HG02763 (cell line): Measurements from ENCODE around the gene RNF17.

Experiments used
- ATAC-seq: cut with Tn5 transposase; IDR thresholded peaks from one replicate; pipeline ENCODE4 v1.9.1; 2021; ENCODE audit warnings: mild to moderate bottlenecking, moderate library complexity; ENCODE audit not compliant: unreplicated experiment

Gene RNF17

DNA sequence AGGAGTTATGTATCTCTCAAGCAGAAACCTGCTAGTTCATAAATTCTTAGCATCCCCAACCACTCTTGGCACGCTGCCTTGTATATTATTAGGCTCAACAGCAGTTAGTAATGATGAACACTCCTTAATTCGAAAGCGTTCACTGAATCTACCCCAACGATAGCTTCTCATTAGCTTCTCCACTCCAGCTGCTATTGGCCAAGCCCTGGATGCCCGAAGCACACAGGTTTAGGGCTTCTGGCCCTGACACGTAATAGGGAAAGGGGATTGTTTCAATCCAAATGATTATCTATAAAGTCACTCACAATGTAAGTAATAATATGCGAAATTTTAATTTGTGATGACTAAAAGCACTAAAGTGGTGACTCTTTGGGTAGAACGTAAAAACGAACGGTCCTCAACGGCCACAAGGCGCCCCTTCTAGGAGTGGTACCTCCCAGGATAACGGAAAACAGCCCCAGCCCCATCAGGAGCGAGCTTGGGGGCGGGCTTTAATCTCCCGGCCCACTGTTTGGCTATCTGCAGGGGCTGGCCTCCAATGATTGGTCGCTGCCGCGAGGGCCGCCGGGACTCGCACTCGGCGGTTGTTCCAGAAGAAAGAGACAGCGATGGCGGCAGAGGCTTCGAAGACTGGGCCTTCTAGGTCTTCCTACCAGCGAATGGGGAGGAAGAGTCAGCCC is at the start of gene RNF17:
RNF17 (plus strand) TSS at position 574 of the 680 bp plus-strand sequence; CDS start at position 609, 35 bp downstream.
- ATAC-seq: no peak

- ATAC-seq: no peak
Measured at GRCh38 chr13:24716011-24716410, 48.0 kb upstream of the RNF17 start.

- ATAC-seq: no peak
Measured at GRCh38 chr13:24716446-24716845, 47.5 kb upstream of the RNF17 start.

- no peak for ATAC-seq
Measured at GRCh38 chr13:24717217-24717616, 46.8 kb upstream of the RNF17 start.

DNA sequence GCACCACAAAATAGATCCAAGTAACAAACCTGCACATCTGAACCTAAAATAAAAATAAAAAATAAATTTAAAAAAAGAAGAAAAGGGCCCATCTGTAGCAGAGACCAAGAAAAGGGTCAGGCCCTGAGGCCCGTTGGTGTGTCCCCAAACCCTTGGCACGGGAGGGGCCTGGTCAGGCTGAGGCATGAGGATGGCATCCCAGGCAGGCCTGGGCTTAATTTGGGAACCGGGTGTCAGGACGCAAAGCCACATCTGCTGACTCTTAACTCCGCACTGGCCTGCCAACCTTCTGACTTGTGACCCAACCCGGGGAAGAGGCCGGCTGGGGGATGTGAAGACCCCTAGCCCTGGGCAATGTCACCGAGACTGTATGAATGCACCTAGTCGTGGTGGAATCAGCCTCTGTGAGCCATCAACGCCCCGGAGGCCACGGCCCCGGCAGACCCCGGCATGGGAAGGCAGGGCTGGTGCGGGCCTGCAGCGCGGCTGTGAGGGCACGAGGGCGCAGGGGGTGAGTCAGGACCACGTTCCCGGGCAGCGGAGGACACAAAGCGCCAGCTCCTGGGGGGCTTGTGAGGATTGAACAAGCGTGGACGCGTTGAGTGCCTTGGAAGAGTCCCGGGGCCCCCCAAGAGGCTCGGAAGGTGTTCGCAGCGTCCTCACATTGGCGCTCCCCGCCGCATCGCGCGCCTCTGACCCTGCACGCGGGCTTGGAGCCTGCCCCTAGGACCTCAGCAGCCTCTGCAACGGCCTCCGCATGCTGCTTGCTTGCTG is 45.6 kb upstream of the RNF17 start:
- ATAC-seq: no peak

DNA sequence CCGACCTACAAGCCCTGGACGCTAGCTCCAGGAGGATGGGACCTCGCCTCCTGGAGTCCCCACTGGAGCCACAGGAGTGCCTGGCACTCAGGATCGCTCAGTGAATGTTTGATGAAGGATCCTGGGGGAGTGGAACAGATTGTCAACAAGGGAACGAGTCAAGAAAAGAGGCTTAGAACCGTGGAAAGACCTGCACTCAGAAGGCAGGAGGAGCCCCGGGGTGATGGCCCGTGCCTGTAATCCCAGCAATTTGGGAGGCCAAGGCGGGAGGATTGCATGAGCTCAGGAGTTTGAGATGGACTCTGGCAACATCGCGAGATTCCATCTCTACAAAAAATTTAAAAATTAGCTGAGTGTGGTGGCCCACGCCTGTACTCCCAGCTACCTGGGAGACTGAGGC is 44.8 kb upstream of the RNF17 start:
- no peak for ATAC-seq

DNA sequence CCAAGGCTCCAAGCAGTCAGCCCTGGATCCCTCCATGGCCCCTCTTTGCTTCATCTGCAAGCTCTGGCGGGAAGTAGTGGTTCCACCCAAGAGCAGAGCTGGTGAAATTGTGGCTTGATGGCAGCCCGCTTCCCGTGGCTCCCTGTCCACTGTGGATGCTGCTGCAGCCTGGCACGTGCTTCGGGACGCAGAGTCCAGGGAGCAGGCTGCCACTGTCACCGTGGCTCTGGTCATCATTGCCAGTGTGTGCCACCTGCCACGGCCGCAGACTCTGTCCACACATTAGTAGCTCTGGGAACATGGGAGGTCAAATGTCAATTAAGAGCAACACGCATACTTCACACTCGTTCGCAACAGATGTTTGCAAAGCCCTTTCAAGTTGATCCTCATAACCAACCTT is 40.8 kb upstream of the RNF17 start:
- no peak for ATAC-seq

GRCh38 chr13:24724714-24725113 is 39.3 kb upstream of the RNF17 start:
- no peak for ATAC-seq

- ATAC-seq: no peak
Measured at GRCh38 chr13:24725379-24725778, 38.6 kb upstream of the RNF17 start.

GRCh38 chr13:24727731-24728601 is 36.0 kb upstream of the RNF17 start:
- ATAC-seq: no peak

- peak; percentile 80 for ATAC-seq
Measured at GRCh38 chr13:24730873-24731567, 32.9 kb upstream of the RNF17 start.

GRCh38 chr13:24734950-24735349 is 29.0 kb upstream of the RNF17 start:
- ATAC-seq: no peak

DNA sequence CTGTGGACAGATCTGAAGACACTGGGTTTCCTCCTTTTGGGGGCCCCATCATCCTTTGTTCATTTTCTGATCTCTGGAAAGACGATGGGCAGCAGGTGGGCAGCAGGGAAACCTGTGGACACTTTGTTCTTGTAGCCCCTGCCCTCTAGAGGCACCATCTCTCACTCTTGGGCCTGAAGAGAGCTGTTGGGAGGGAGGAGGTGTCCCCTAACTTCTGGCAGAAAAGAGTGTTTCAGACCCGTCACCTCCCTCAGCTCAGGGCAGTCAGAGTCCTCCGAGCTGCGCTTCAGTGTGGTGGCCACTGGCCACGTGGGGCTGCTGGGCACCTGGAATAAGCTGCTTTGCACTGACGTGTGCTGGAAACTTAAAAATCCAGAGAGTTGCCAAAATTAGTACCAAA is 26.9 kb upstream of the RNF17 start:
- ATAC-seq: no peak

DNA sequence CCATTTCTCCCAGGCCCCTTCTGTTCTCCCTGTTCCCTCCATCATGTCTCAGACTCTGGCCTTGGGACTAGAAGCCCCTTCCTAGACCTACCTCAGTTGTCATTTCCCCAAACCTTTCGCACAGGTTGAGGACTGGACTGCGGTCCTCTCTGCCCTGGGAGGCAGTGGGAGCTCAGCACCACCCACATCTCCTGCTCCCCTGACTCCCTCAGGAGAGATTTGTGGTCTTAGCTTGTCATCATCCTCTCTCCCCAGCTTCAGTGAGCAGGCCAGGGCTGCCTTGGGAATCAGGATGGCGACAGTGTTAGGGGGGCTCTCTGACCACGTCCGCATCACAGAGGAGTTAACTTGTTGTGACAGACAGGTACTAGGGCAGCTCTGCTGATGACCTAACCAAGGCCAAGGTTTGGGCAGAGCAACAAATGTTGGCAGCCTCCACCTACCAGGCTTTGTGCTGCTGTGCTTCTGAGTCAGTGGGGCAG is 25.6 kb upstream of the RNF17 start:
- ATAC-seq: no peak

- no peak for ATAC-seq
Measured at GRCh38 chr13:24740014-24740890, 23.7 kb upstream of the RNF17 start.

DNA sequence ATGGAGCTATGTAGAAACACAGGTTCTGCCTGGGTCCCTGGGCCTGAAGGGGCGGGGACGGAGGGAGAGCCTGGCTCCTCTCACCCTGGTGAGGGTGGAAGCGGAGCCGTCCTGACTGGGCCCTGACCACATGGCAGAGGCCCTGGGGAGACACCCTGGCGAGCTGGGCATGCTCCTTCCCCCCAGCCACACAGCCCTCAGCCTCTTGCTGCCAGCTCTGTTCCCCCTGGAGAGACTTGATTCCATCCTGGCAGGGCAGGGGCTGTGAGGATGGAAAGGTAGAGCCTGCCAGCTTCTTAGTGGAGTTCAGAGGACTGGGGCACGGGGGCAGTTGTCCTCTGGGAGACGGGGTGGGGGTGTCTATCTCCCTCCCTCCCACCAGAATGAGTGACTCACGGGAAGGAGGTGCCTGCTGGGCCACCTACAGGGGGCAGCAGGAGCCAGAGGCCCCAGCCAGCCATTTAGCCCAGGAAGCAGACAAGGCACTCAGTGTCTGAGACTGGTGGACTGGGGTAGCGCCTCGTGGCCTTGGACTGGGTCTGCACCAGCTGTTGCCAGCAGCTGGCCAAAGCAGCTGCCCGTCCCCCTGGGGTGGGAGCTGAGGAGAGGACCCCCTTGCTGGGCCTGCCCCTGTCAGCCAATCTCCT is 22.8 kb upstream of the RNF17 start:
- ATAC-seq: no peak

DNA sequence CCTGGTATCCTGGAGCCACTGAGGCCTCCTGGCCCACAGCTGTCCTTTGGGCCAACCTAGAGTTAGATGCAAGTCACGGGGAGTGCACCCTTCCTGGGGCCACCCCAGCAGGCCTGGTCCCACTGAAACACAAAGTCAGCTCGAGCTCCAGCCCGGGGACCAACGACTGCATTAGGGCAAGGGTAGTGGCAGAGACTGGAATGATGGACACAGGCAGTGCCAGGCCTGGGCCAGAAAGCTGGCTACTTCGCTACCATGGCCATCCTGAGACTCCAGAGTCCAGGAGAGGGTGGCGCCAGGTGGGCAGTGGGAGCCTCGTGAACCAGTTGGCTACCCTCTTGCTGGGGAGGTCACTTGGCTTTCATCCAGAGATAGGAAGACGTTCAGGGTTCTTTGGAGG is 22.2 kb upstream of the RNF17 start:
- no peak for ATAC-seq

- no peak for ATAC-seq
Measured at GRCh38 chr13:24742294-24742693, 21.7 kb upstream of the RNF17 start.

- no peak for ATAC-seq
Measured at GRCh38 chr13:24742977-24743376, 21.0 kb upstream of the RNF17 start.
